Adrenal gland (tissue), 12 donors: ENCODE data around the gene STRADB. TPM values are rescaled to one million over a fixed set of nuclear protein-coding genes. Genes with fewer than 3 reads are reported as not detected.

Experiments
- DNase-seq, 7 donors: peaks; one replicate each; pipeline ENCODE4 v3.0.0-alpha.2; 2019 to 2020
- H3K27ac ChIP-seq, 5 donors: fragments of 200-600 bp; sonication (generic) in 4 of 5; 1 replicate in 3 of 5; 2 replicates in 2 of 5; pipeline versions ENCODE4 v1.5.1 to v1.8.0; 2016 to 2020; ENCODE audit warnings: mild to moderate bottlenecking in 1 of 5
- H3K27me3 ChIP-seq: fragments of 200-600 bp; 2 replicates; pipeline ENCODE4 v1.8.0; 2021
- H3K36me3 ChIP-seq, 2 donors: fragments of 200-600 bp; replicated peaks in 1 of 2; 1 replicate in 1 of 2; 2 replicates in 1 of 2; pipeline versions ENCODE4 v1.5.1 to v1.8.0; 2018 to 2022
- H3K4me1 ChIP-seq, 2 donors: fragments of 200-600 bp; replicated peaks in 1 of 2; 1 replicate in 1 of 2; 2 replicates in 1 of 2; pipeline versions ENCODE4 v1.5.1 to v1.8.0; 2018 to 2021
- H3K4me3 ChIP-seq, 4 donors: fragments of 200-600 bp; sonication (generic) in 3 of 4; one replicate each; pipeline ENCODE4 v1.5.1; 2016 to 2018
- H3K9me3 ChIP-seq, 3 donors: fragments of 200-600 bp; sonication (generic) in 1 of 3; replicated peaks in 1 of 3; 1 replicate in 2 of 3; 2 replicates in 1 of 3; pipeline versions ENCODE4 v1.5.1 to v1.8.0; 2016 to 2021
- POLR2A ChIP-seq, 2 donors: fragments of 450-650 bp; IDR thresholded peaks; one replicate each; pipeline ENCODE4 v1.6.1; 2017; ENCODE audit warnings: antibody characterized with exemption in 2 of 2, mild to moderate bottlenecking in 2 of 2, moderate library complexity in 1 of 2
- WGBS, 4 donors: extraction: QIAGEN DNeasy Blood & Tissue Kit in 2 of 4; methylation state at CpG; one replicate each; pipeline versions ENCODE4 v1.1.5 to v1.1.7; 2013 to 2017; 5-methylcytosine and 5-hydroxymethylcytosine counted together
- intact Hi-C, 2 donors: fragments of 100-400 bp; cut with DNase I; formaldehyde crosslinking; loops; one replicate each; pipeline versions ENCODE4 v1.14.1 to v1.15.0; 2022 to 2023
- polyA plus RNA-seq, 3 donors: library from polyadenylated mRNA; stranded (reverse); fragments of 200-250 nt in 2 of 3; fragments of 350-450 nt in 1 of 3; fragmentation: Illumina TruSeq in 1 of 3; extraction: RNeasy Lipid Tissue Mini Kit (QIAGEN cat#74804) in 1 of 3; gene quantifications; one replicate each; pipeline ENCODE4 v1.2.3, GENCODE V29; 2013 to 2014
- total RNA-seq, 9 donors: library from RNA; depleted of rRNA in 4 of 9; stranded (reverse); fragments of >200 nt in 4 of 9; fragments of 120-200 nt in 1 of 9; fragmentation: NEBNext Ultra II Directional in 1 of 9; extraction: Animal tissue kit (Norgen Biotek cat#: 25700) in 1 of 9; gene quantifications; one replicate each; pipeline versions ENCODE4 v1.1.0 to v1.2.4, GENCODE V29; 2013 to 2023
- TF ChIP-seq, protein P1 (sequence below), 6 experiments: fragments of 450-650 bp in 4 of 6; fragments of 200-600 bp in 2 of 6; sonication (generic) in 1 of 6; IDR thresholded peaks; 1 replicate in 5 of 6; 2 replicates in 1 of 6; pipeline versions ENCODE4 v1.5.1 to v1.8.0; 2016 to 2021; ENCODE audit warnings: antibody characterized with exemption in 6 of 6, mild to moderate bottlenecking in 2 of 6, moderate library complexity in 1 of 6
- donor health status: healthy with polysubstance abuse.
- donor health status: Bipolar disorder and iron deficiency.
- donor health status: DM: yes; HTN: yes; CAD: no.
- donor health status: DM: no; HTN: no; CAD: no.
- donor health status: DM: no; HTN: no; CAD: no.
- donor health status: DM: yes; HTN: yes; CAD: no.

STRADB gene
- total and polyA plus RNA-seq, 12 donors = 51.2 to 154 (median 95.0) TPM

DNA sequence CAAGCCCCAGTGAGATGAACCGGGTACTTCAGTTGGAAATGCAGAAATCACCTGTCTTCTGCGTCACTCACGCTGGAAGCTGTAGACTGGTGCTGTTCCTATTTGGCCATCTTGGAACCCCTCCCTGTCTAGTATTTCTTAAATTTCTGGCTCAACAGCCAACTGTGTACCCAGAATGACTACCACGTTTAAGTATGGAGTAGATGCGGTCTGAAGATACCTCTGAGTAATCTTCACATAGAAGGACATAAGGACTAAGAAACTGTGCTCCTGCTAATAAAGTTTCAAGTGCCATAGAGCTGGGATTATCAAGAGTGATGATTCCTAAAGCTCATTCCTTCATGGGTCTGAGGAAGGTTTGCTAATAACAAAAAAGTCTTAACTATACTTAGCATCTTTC lies 20.7 kb upstream of the STRADB start:
- Histone ChIP-seq H3K27ac (no peak overlapping the region), H3K27me3 (no peaks in the 10 kb centered on the region), H3K4me3 (no peak overlapping the region), H3K4me1 (peaks cover 29 to 31% of the 10 kb centered on the region in 2 donors), H3K9me3 (no peaks in the 10 kb centered on the region), H3K36me3 (no peaks in the 10 kb centered on the region)
- WGBS, 4 donors = 80 to 98% (median 97%) methylated on average over 4 to 5 of the region's 5 CpGs
- DNase-seq = no peak
- intact Hi-C loops = no loop called here
- no peak for TF ChIP-seq POLR2A (IDR thresholded peaks at IDR 0.05)
- TF ChIP-seq, protein P1, sequence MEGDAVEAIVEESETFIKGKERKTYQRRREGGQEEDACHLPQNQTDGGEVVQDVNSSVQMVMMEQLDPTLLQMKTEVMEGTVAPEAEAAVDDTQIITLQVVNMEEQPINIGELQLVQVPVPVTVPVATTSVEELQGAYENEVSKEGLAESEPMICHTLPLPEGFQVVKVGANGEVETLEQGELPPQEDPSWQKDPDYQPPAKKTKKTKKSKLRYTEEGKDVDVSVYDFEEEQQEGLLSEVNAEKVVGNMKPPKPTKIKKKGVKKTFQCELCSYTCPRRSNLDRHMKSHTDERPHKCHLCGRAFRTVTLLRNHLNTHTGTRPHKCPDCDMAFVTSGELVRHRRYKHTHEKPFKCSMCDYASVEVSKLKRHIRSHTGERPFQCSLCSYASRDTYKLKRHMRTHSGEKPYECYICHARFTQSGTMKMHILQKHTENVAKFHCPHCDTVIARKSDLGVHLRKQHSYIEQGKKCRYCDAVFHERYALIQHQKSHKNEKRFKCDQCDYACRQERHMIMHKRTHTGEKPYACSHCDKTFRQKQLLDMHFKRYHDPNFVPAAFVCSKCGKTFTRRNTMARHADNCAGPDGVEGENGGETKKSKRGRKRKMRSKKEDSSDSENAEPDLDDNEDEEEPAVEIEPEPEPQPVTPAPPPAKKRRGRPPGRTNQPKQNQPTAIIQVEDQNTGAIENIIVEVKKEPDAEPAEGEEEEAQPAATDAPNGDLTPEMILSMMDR (IDR thresholded peaks at IDR 0.05) = no peak

DNA sequence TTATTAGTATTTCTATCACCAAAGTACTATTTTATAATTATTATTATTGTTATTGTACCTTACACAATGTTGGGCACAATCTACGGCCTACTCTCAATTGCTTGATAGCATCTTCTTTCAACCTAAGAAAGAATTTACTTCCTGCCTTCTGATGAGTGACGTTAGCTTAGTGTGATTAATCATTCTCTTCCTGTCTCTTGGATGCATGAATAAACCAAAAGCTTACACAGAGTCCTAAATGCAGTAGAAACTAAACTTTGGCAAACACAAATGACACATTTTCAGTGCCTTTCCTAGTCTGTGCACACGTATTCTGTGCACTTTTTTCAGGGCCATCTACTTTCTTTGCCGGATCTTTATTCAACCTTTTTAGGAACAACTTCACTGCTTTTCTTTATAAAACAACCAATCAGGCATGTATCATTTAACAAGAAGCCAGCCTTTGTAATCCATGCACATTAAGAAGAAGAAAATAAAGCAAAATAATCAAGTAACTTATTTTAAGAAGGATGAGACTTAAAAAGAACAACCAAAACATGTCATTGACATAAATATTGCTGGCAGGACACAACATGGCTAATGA lies 19.4 kb upstream of the STRADB start:
- H3K9me3 ChIP-seq = no peaks in the 10 kb centered on the region
- no peak for DNase-seq
- H3K27me3 ChIP-seq = no peaks in the 10 kb centered on the region
- WGBS, 4 donors = 16 to 25% (median 18%) methylated on average over 4 of the region's 4 CpGs
- no peak overlapping the region for H3K4me3 ChIP-seq
- H3K4me1 ChIP-seq = peaks cover 29 to 31% of the 10 kb centered on the region in 2 donors
- peak in 1 of 2 donors; percentile 11 for TF ChIP-seq POLR2A (IDR thresholded peaks at IDR 0.05)
- TF ChIP-seq, protein P1 (IDR thresholded peaks at IDR 0.05) = no peak
- intact Hi-C loops = no loop called here
- H3K36me3 ChIP-seq = no peaks in the 10 kb centered on the region
- H3K27ac ChIP-seq = peak overlapping the region in 3 of 5 donors; percentile 25 to 51 (median 48)

DNA sequence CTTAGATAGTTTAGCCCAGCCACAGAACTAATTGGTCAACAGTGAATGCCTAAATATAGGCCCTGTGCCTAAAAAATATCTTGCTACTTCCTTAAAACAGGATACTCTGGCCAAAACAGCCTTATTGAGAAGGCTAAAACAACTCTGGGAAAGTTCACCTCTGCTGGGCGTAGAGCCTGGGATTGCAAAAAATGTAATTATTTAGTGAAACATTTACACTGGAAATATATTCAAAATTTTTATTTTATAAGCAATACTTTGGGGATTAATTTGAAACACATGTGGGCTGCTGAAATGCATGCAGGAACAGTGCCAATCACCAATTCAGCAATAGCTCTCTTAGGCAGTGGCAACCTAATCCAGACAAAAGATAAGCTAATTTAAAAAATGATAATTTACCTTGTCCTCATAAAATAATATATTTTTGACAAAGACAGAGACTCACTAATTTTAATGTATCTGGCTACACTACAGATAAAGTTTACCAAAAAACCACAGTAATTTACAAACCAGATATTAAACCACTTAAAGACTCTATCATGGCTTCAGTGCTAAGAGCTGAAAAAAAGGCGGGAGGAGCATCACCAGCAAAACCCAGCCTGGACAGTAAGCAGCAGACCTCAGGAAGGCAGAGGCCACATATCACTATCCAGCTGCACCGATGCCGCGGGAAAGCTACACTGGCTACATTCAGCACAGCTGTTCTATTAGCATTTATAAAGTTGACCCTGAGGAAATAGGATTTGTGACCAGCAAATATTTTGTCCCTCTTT lies 18.7 kb upstream of the STRADB start:
- Histone ChIP-seq H3K4me1 (peaks cover 29 to 31% of the 10 kb centered on the region in 2 donors), H3K27me3 (no peaks in the 10 kb centered on the region), H3K9me3 (no peaks in the 10 kb centered on the region), H3K36me3 (no peaks in the 10 kb centered on the region), H3K4me3 (no peak overlapping the region), H3K27ac (peak overlapping the region in 3 of 5 donors; percentile 43 to 51 (median 48))
- peak in 3 of 7 donors; percentile 46 to 75 (median 53) for DNase-seq
- TF ChIP-seq POLR2A (IDR thresholded peaks at IDR 0.05) = no peak
- TF ChIP-seq, protein P1 (IDR thresholded peaks at IDR 0.05) = no peak
- intact Hi-C loops = no loop called here
- 40 to 53% (median 43%) methylated on average over 5 of the region's 5 CpGs for WGBS, 4 donors

DNA sequence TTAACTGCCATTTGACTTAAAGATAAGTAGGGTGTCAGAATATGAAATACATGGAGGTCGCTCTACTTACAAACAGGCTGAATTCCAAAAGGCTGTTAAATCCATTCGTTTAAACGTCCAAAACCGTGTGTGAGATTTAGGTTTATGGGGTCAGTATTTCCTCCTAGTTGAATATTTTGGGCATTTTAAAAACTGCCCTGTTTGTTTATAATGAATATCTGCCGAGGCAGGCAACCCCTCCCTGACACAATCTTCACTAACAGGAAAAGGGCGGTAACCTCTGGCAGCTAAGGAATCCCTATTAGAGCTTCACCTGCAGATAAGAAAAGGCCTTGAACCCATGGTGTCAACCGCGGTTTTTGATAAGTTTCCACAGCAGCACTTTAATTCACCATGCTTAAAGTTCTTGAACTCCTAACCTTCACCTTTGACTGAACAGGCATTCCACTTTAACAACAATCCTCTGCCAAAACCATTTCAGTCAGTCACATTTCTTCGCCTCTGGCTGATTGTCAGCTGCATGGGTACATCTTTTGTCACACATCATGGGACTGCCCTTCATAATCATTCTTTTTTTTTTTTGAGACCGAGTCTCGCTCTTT lies 18.0 kb upstream of the STRADB start:
- WGBS, 4 donors = 27 to 38% (median 33%) methylated on average over 11 of the region's 11 CpGs
- Histone ChIP-seq H3K4me3 (no peak overlapping the region), H3K27me3 (no peaks in the 10 kb centered on the region), H3K27ac (peak overlapping the region in 3 of 5 donors; percentile 43 to 48 (median 46)), H3K36me3 (no peaks in the 10 kb centered on the region), H3K9me3 (no peaks in the 10 kb centered on the region), H3K4me1 (peaks cover 29 to 31% of the 10 kb centered on the region in 2 donors)
- DNase-seq = no peak
- intact Hi-C loops = no loop called here
- TF ChIP-seq POLR2A (IDR thresholded peaks at IDR 0.05) = no peak
- TF ChIP-seq, protein P1 (IDR thresholded peaks at IDR 0.05) = no peak
